K562 (cell line): Measurements from ENCODE around the gene CKLF. TPM values are rescaled to one million over a fixed set of nuclear protein-coding genes. Genes with fewer than 3 reads are reported as not detected.

Source experiments
- ATAC-seq: fragments of 200-7000 bp; cut with Tn5 transposase; 3 replicates; pipeline ENCODE4 v1.9.1; 2020; ENCODE audit warnings: moderate library complexity
- BruUV-seq: library from RNA; stranded (reverse); fragments of 400-500 nt; replicated peaks from 2 replicates; lab custom pipeline; 2021; lab: Mats Ljungman, UMichigan
- CTCF ChIA-PET: fragments of 300-600 bp; formaldehyde crosslinking; extraction: SDS; loops from one replicate; lab custom pipeline; 2021; ENCODE audit warnings: low intra/inter-chr PET ratio; lab: Yijun Ruan, JAX
- POLR2A ChIA-PET: fragments of 300-600, 350-650 bp; sonication (Branson Sonifier 250); formaldehyde crosslinking; extraction: SDS; loops from one replicate; lab custom pipeline; 2021; ENCODE audit warnings: antibody characterized with exemption, inconsistent platforms; lab: Yijun Ruan, JAX
- DNase-seq, 4 experiments: peaks; one replicate each; pipeline versions ENCODE4 v3.0.0 to v3.0.0-alpha.2; 2011 to 2018; ENCODE audit warnings: low spot score in 3 of 4, mixed read lengths in 3 of 4; ENCODE audit errors: extremely low read depth in 1 of 4
- FAIRE-seq: peaks from 2 replicates; lab custom pipeline; 2011; peaks lifted over from hg19 to GRCh38; lab: Jason Lieb, UNC
- H2AFZ ChIP-seq: 2 replicates; pipeline ENCODE4 v1.6.0; 2011; ENCODE audit warnings: low read depth, low read length, control low read depth, inconsistent platforms
- H3K27ac ChIP-seq: fragments of 200-600 bp; 3 replicates; pipeline ENCODE4 v1.8.0; 2011; ENCODE audit warnings: low read depth, mild to moderate bottlenecking, control low read depth, inconsistent platforms, low read length, moderate library complexity, mixed read lengths; ENCODE audit errors: extremely low read depth
- H3K27me3 ChIP-seq, 2 experiments: fragments of 300-600 bp in 1 of 2; 2 replicates in 1 of 2; 3 replicates in 1 of 2; pipeline versions ENCODE4 v1.6.0 to v1.8.0; 2011; ENCODE audit warnings: inconsistent platforms in 2 of 2, low read length in 2 of 2, mild to moderate bottlenecking in 1 of 2, mixed read lengths in 1 of 2, moderate library complexity in 1 of 2; ENCODE audit not compliant: control insufficient read depth in 2 of 2, insufficient read depth in 2 of 2
- H3K36me3 ChIP-seq: fragments of 300-600 bp; 3 replicates; pipeline ENCODE4 v1.8.0; 2011; ENCODE audit warnings: mild to moderate bottlenecking, low read length, inconsistent platforms; ENCODE audit not compliant: control insufficient read depth, insufficient read depth
- H3K4me1 ChIP-seq, 2 experiments: fragments of 200-600 bp in 1 of 2; replicated peaks in 1 of 2; 2 replicates in 1 of 2; 3 replicates in 1 of 2; pipeline versions ENCODE4 v1.5.1 to v1.8.0; 2011; ENCODE audit warnings: inconsistent platforms in 2 of 2, low read length in 2 of 2, mild to moderate bottlenecking in 1 of 2, mixed read lengths in 1 of 2, moderate library complexity in 1 of 2; ENCODE audit not compliant: control insufficient read depth in 2 of 2, insufficient read depth in 2 of 2
- H3K4me2 ChIP-seq: 2 replicates; pipeline ENCODE4 v1.6.1; 2011; ENCODE audit warnings: low read length, control low read depth, inconsistent platforms, mixed read lengths; ENCODE audit not compliant: insufficient read depth
- H3K4me3 ChIP-seq: fragments of 200-600 bp; sonication (generic), shearing (Covaris generic); 2 replicates; pipeline ENCODE4 v1.5.1; 2016; ENCODE audit warnings: control low read depth, inconsistent platforms
- H3K79me2 ChIP-seq: fragments of 200-600 bp; 3 replicates; pipeline ENCODE4 v1.8.0; 2011; ENCODE audit warnings: low read length, inconsistent platforms; ENCODE audit not compliant: control insufficient read depth, insufficient read depth
- H3K9ac ChIP-seq, 2 experiments: 2 replicates each; pipeline versions ENCODE4 v1.6.0 to v1.6.1; 2011; ENCODE audit warnings: low read depth in 2 of 2, low read length in 2 of 2, control low read depth in 1 of 2, inconsistent platforms in 1 of 2, mild to moderate bottlenecking in 1 of 2, mixed read lengths in 1 of 2; ENCODE audit not compliant: insufficient read depth in 1 of 2
- H3K9me1 ChIP-seq: one replicate; pipeline ENCODE4 v1.6.0; 2011; ENCODE audit warnings: inconsistent platforms, mild to moderate bottlenecking, low read length, moderate library complexity; ENCODE audit not compliant: control insufficient read depth, insufficient read depth
- H3K9me3 ChIP-seq: replicated peaks from 2 replicates; pipeline ENCODE4 v1.5.1; 2011; ENCODE audit warnings: low read depth, low read length, inconsistent platforms; ENCODE audit not compliant: control insufficient read depth, insufficient read depth
- H4K20me1 ChIP-seq: replicated peaks from 2 replicates; pipeline ENCODE4 v1.6.1; 2011; ENCODE audit warnings: low read length, inconsistent platforms, mixed read lengths; ENCODE audit not compliant: control insufficient read depth, insufficient read depth
- ARID3A ChIP-seq: IDR thresholded peaks from 2 replicates; pipeline ENCODE4 v1.6.1; 2012; ENCODE audit warnings: low read depth, low read length, improper control_type of control experiment, borderline replicate concordance
- ATF1 ChIP-seq, 2 experiments: fragments of 450-650 bp in 1 of 2; IDR thresholded peaks; 2 replicates each; pipeline ENCODE4 v1.6.1; 2016; ENCODE audit warnings: missing compliant biosample characterization in 1 of 2, missing genetic modification characterization in 1 of 2
- BDP1 ChIP-seq: IDR thresholded peaks from 3 replicates; pipeline ENCODE4 v1.6.1; 2011; ENCODE audit not compliant: insufficient read length, insufficient read depth
- CEBPB ChIP-seq: fragments of 450-650 bp; IDR thresholded peaks from 2 replicates; pipeline ENCODE4 v1.6.1; 2016; ENCODE audit warnings: missing genetic modification characterization, missing compliant biosample characterization
- CEBPZ ChIP-seq: fragments of 150-350 bp; IDR thresholded peaks from 2 replicates; pipeline ENCODE4 v1.6.1; 2014; ENCODE audit warnings: low read depth, mild to moderate bottlenecking, low read length, borderline replicate concordance
- DMBX1 ChIP-seq: fragments of 250-450 bp; sonication (Bioruptor Pico); IDR thresholded peaks from 2 replicates; pipeline ENCODE4 v1.8.0; 2022; ENCODE audit warnings: inconsistent platforms, mild to moderate bottlenecking, moderate library complexity, borderline replicate concordance
- HDAC6 ChIP-seq: IDR thresholded peaks from 2 replicates; pipeline ENCODE4 v1.6.1; 2012; ENCODE audit warnings: low read depth, mild to moderate bottlenecking, control low read depth, inconsistent platforms, low read length, moderate library complexity
- KAT7 ChIP-seq: sonication (generic); formaldehyde crosslinking; IDR thresholded peaks from 2 replicates; pipeline ENCODE4 v1.8.0; 2022; ENCODE audit warnings: missing genetic modification reagents, mild to moderate bottlenecking, borderline replicate concordance
- LARP7 ChIP-seq: fragments of 450-650 bp; IDR thresholded peaks from 2 replicates; pipeline ENCODE4 v1.6.1; 2016
- MAFF ChIP-seq: IDR thresholded peaks from 2 replicates; pipeline ENCODE4 v1.6.1; 2012; ENCODE audit warnings: low read length, improper control_type of control experiment
- MBD2 ChIP-seq: sonication (generic); IDR thresholded peaks from 2 replicates; pipeline ENCODE4 v1.6.1; 2016; ENCODE audit warnings: low read depth, borderline replicate concordance
- PTRF ChIP-seq: fragments of 450-650 bp; IDR thresholded peaks from 2 replicates; pipeline ENCODE4 v1.6.1; 2016; ENCODE audit warnings: mild to moderate bottlenecking, missing genetic modification characterization, missing compliant biosample characterization
- TBP ChIP-seq: optimal IDR thresholded peaks from 2 replicates; pipeline ENCODE3; 2011; ENCODE audit warnings: low read depth, low read length, improper control_type of control experiment
- ZC3H8 ChIP-seq: fragments of 450-650 bp; IDR thresholded peaks from 2 replicates; pipeline ENCODE4 v1.6.1; 2017
- ZNF766 ChIP-seq: fragments of 200-800 bp; sonication (Bioruptor generic); conservative IDR thresholded peaks from 2 replicates; pipeline ENCODE4 v1.6.1; 2016; ENCODE audit warnings: missing genetic modification characterization, missing compliant biosample characterization
- ZSCAN32 ChIP-seq: fragments of 450-650 bp; formaldehyde crosslinking; IDR thresholded peaks from 2 replicates; pipeline ENCODE4 v1.4.0; 2020; ENCODE audit warnings: mild to moderate bottlenecking, moderate library complexity
- WGBS: fragments of 100-300 bp; shearing (Covaris generic); methylation state at CpG from one replicate; pipeline ENCODE4 v1.1.6; 2016; ENCODE audit warnings: low coverage, mixed read lengths; ENCODE audit not compliant: insufficient coverage; ENCODE audit errors: missing lambda C conversion rate; 5-methylcytosine and 5-hydroxymethylcytosine counted together
- in situ Hi-C: fragments of 300-500 bp; cut with MboI; formaldehyde crosslinking; loops from 4 replicates; pipeline ENCODE4 v1.15.0; 2018; ENCODE audit warnings: inconsistent platforms, mixed read lengths
- intact Hi-C: fragments of 100-400 bp; cut with micrococcal nuclease; formaldehyde crosslinking; loops from 2 replicates; pipeline ENCODE4 v1.14.2; 2022
- polyA plus RNA-seq, 8 experiments: library from polyadenylated mRNA; depleted of rRNA in 4 of 8; stranded (reverse) in 5 of 8; unstranded in 3 of 8; fragments of >200 nt; fragmentation: Nextera tagmentation in 2 of 8; fragmentation: Illumina TruSeq in 1 of 8; extraction: Ambion mirVana in 2 of 8; extraction: Trizol in 1 of 8; gene quantifications; 2 replicates each; pipeline versions ENCODE4 v1.2.1 to v1.2.3, GENCODE V29; 2011 to 2014; ENCODE audit warnings: inconsistent platforms in 1 of 8, missing spikeins in 1 of 8
- total RNA-seq, 7 experiments: library from RNA; depleted of rRNA in 6 of 7; stranded (reverse); fragments of >200 nt in 6 of 7; fragmentation: Illumina TruSeq in 2 of 7; extraction: Trizol in 2 of 7; gene quantifications; 2 replicates each; pipeline versions ENCODE4 v1.2.1 to v1.2.3, GENCODE V29; 2011 to 2021; ENCODE audit warnings: low replicate concordance in 1 of 7

Gene CKLF
- total and polyA plus RNA-seq, 9 of the 15 experiments (the other 6 are each of a cell fraction or from before 2014, with no cell fraction given) = 84.8 to 322 (median 118) TPM

GRCh38 chr16:66507731-66508239 is 44.6 kb upstream of the CKLF start (continued):
- no peak for TF ChIP-seq ARID3A

- no peak for ATAC-seq
- Histone ChIP-seq H3K4me2 (no peak overlapping the region), H3K9me1 (no peaks in the 10 kb centered on the region), H3K36me3 (no peaks in the 10 kb centered on the region; the same call in 2 of the 3 replicates), H3K4me1 (peaks cover 10 to 13% of the 10 kb centered on the region in 2 experiments; a peak in 3 of 5 replicates), H2AFZ (no peak overlapping the region), H3K27ac (no peak overlapping the region), H3K9ac (no peak overlapping the region), H3K4me3 (no peak overlapping the region), H3K79me2 (no peaks in the 10 kb centered on the region), H4K20me1 (no peaks in the 10 kb centered on the region)
- CTCF ChIA-PET = no interaction called here
- intact Hi-C loops = no loop called here
- 40% methylated on average over 7 of the region's 7 CpGs for WGBS
- no peak for FAIRE-seq
- no peak for TF ChIP-seq TBP
- TF ChIP-seq ZSCAN32 = no peak
- TF ChIP-seq HDAC6 = no peak
- no peak for TF ChIP-seq MBD2
- TF ChIP-seq ZC3H8 = no peak
- no peak for TF ChIP-seq PTRF (tag)
- TF ChIP-seq MAFF = no peak
- TF ChIP-seq LARP7 = no peak
- no peak for TF ChIP-seq ZNF766 (CRISPR knock-in tag)
- no peak for TF ChIP-seq KAT7
- TF ChIP-seq CEBPB = no peak
- TF ChIP-seq BDP1 = no peak
- no peak for TF ChIP-seq CEBPZ
- TF ChIP-seq ATF1 (CRISPR knock-in tag; IDR thresholded peaks at IDR 0.05) = no peak
- no peak for TF ChIP-seq ATF1 (tag; IDR thresholded peaks at IDR 0.05)
- no peak for TF ChIP-seq DMBX1 (CRISPR knock-in tag)
- TF ChIP-seq, all 486 proteins: peak for 0
- Histone ChIP-seq H3K27me3 (no peaks in the 10 kb centered on the region), H3K9me3 (no peaks in the 10 kb centered on the region)
- no peak for DNase-seq
- in situ Hi-C loops = no loop called here
- no TSS peak for BruUV-seq
- POLR2A ChIA-PET = interaction anchor here (0.8 kb wide), 1 partner anchor 21 kb away, joined by 4 read pairs; no protein-coding TSS in a partner anchor
Observed at GRCh38 chr16:66508248-66508913, 44.0 kb upstream of the CKLF start.
